Esophagus muscularis mucosa (tissue), 4 donors: ENCODE data around the gene UFD1.

Experiments used
- EP300 ChIP-seq: sonication (generic); formaldehyde crosslinking; IDR thresholded peaks from one replicate; pipeline ENCODE4 v1.6.1; 2017; ENCODE audit warnings: antibody characterized with exemption
- POLR2A ChIP-seq: fragments of 450-650 bp; IDR thresholded peaks from one replicate; pipeline ENCODE4 v1.6.1; 2017; ENCODE audit warnings: antibody characterized with exemption, moderate library complexity, mild to moderate bottlenecking, low read depth
- POLR2AphosphoS5 ChIP-seq, 2 donors: sonication (generic); formaldehyde crosslinking; IDR thresholded peaks; one replicate each; pipeline ENCODE4 v1.6.1; 2017; ENCODE audit warnings: antibody characterized with exemption in 2 of 2
- TF ChIP-seq, protein P1 (sequence below), 3 experiments: fragments of 200-600 bp in 2 of 3; fragments of 450-650 bp in 1 of 3; sonication (generic) in 2 of 3; IDR thresholded peaks; one replicate each; pipeline ENCODE4 v1.5.1; 2017 to 2019; ENCODE audit warnings: antibody characterized with exemption in 3 of 3, mild to moderate bottlenecking in 2 of 3, moderate library complexity in 1 of 3

DNA sequence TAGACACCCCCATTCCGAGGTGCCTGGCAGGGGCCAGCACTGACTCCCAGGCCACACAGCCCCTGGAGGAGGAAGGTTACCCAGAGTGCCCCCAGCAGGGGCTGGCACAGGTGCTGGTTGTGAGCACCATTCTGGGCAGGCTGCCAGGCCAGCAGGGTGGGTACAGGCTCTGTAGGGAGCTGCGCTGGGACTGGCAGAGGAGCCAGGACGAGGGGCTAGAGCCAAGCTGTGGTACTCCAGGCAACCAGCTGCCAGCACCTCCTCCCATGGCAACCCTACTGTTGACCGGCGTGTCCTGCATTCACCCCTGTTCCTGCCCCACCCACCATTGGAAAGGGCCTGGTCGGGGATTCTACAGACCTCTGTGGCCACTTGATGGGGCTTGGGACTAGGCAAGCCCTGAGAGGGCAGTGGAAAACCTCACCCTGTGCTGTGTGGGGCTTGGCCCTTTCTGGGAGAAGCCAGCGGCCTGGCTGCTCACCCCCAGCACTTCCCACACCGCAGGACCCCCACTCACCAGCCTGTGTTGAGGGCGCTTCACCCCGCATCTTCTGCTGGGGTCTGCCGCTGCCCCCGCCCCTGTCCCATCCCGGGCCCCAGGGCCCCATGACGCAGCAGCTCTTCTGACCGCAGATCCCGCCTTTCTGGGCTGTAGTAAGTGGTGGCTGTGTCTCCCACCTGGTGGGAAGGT, 43.3 kb upstream of the UFD1 start:
- TF ChIP-seq, protein P1, sequence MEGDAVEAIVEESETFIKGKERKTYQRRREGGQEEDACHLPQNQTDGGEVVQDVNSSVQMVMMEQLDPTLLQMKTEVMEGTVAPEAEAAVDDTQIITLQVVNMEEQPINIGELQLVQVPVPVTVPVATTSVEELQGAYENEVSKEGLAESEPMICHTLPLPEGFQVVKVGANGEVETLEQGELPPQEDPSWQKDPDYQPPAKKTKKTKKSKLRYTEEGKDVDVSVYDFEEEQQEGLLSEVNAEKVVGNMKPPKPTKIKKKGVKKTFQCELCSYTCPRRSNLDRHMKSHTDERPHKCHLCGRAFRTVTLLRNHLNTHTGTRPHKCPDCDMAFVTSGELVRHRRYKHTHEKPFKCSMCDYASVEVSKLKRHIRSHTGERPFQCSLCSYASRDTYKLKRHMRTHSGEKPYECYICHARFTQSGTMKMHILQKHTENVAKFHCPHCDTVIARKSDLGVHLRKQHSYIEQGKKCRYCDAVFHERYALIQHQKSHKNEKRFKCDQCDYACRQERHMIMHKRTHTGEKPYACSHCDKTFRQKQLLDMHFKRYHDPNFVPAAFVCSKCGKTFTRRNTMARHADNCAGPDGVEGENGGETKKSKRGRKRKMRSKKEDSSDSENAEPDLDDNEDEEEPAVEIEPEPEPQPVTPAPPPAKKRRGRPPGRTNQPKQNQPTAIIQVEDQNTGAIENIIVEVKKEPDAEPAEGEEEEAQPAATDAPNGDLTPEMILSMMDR (IDR thresholded peaks at IDR 0.05): no peak
- TF ChIP-seq EP300: no peak
- TF ChIP-seq POLR2AphosphoS5 (IDR thresholded peaks at IDR 0.05): no peak
- no peak for TF ChIP-seq POLR2A
